Loucy (cell line): Measurements from ENCODE around the gene KIAA1328.

Experiments used
- H2AFZ ChIP-seq: fragments of 200-600 bp; sonication (generic); 2 replicates; pipeline ENCODE4 v1.6.0; 2016; ENCODE audit warnings: antibody characterized with exemption, mild to moderate bottlenecking, low read length, moderate library complexity
- H3F3A ChIP-seq: fragments of 200-600 bp; 2 replicates; pipeline ENCODE4 v1.6.0; 2016; ENCODE audit warnings: antibody characterized with exemption, low read depth, mild to moderate bottlenecking
- H3K27me3 ChIP-seq: fragments of 200-600 bp; sonication (generic); 2 replicates; pipeline ENCODE4 v1.6.1; 2014; ENCODE audit warnings: low read length, mild to moderate bottlenecking; ENCODE audit not compliant: insufficient read depth, poor library complexity, severe bottlenecking
- H3K36me3 ChIP-seq: fragments of 200-600 bp; sonication (generic); 2 replicates; pipeline ENCODE4 v1.6.1; 2016; ENCODE audit warnings: low read length; ENCODE audit not compliant: insufficient read depth
- H3K4me1 ChIP-seq: fragments of 200-600 bp; sonication (generic); 2 replicates; pipeline ENCODE4 v1.5.1; 2014; ENCODE audit warnings: low read length, mild to moderate bottlenecking; ENCODE audit not compliant: insufficient read depth, poor library complexity, severe bottlenecking
- H3K4me2 ChIP-seq: fragments of 200-600 bp; sonication (generic); 2 replicates; pipeline ENCODE4 v1.6.0; 2014; ENCODE audit warnings: antibody characterized with exemption, low read length, low read depth, mild to moderate bottlenecking; ENCODE audit not compliant: poor library complexity, severe bottlenecking
- H3K4me3 ChIP-seq: fragments of 200-600 bp; sonication (generic); 2 replicates; pipeline ENCODE4 v1.5.1; 2014; ENCODE audit warnings: low read length, mild to moderate bottlenecking, mixed read lengths; ENCODE audit not compliant: poor library complexity, severe bottlenecking
- H3K79me2 ChIP-seq: fragments of 200-600 bp; sonication (generic); 2 replicates; pipeline ENCODE4 v1.6.1; 2014; ENCODE audit warnings: low read length; ENCODE audit not compliant: insufficient read depth
- H3K9ac ChIP-seq: fragments of 200-600 bp; sonication (generic); 2 replicates; pipeline ENCODE4 v1.6.0; 2014; ENCODE audit warnings: mild to moderate bottlenecking, low read depth, low read length, moderate library complexity; ENCODE audit not compliant: poor library complexity, severe bottlenecking
- H3K9me2 ChIP-seq: fragments of 200-600 bp; sonication (generic); replicated peaks from 2 replicates; pipeline ENCODE4 v1.6.1; 2016; ENCODE audit warnings: low read depth, low read length, mixed read lengths
- H3K9me3 ChIP-seq: fragments of 200-600 bp; sonication (generic); 2 replicates; pipeline ENCODE4 v1.6.1; 2014; ENCODE audit warnings: mild to moderate bottlenecking, antibody characterized with exemption, low read length, low read depth; ENCODE audit not compliant: insufficient read depth
- H4K20me1 ChIP-seq: fragments of 200-600 bp; sonication (generic); 2 replicates; pipeline ENCODE4 v1.6.0; 2014; ENCODE audit warnings: antibody characterized with exemption, low read length, mild to moderate bottlenecking; ENCODE audit not compliant: insufficient read depth, poor library complexity, severe bottlenecking
- CTCF ChIP-seq: fragments of 200-600 bp; sonication (generic); conservative IDR thresholded peaks from 2 replicates; pipeline ENCODE4 v1.5.1; 2014; ENCODE audit warnings: mild to moderate bottlenecking, antibody characterized with exemption, low read length
- EZH2phosphoT487 ChIP-seq: fragments of 200-600 bp; IDR thresholded peaks from 2 replicates; pipeline ENCODE4 v1.6.1; 2018; ENCODE audit warnings: antibody characterized with exemption, mild to moderate bottlenecking, moderate library complexity, borderline replicate concordance

KIAA1328 gene

GRCh38 chr18:37065254-37065653 is 236.3 kb downstream of the KIAA1328 start:
- no peaks in the 10 kb centered on the region for H3F3A ChIP-seq
- no peaks in the 10 kb centered on the region for H3K9me3 ChIP-seq
- no peaks in the 10 kb centered on the region for H3K4me1 ChIP-seq
- no peaks in the 10 kb centered on the region for H3K27me3 ChIP-seq
- no peak overlapping the region for H3K9ac ChIP-seq
- TF ChIP-seq EZH2phosphoT487 (no peak), CTCF (no peak)
- H3K79me2 ChIP-seq, result no peaks in the 10 kb centered on the region
- no peaks in the 10 kb centered on the region for H3K36me3 ChIP-seq
- H3K4me2 ChIP-seq, result no peak overlapping the region
- no peak overlapping the region for H2AFZ ChIP-seq
- no peak overlapping the region for H3K4me3 ChIP-seq
- H4K20me1 ChIP-seq, result no peaks in the 10 kb centered on the region
- no peaks in the 10 kb centered on the region for H3K9me2 ChIP-seq

GRCh38 chr18:37084912-37085311 is 256.0 kb downstream of the KIAA1328 start:
- H3F3A ChIP-seq, result no peaks in the 10 kb centered on the region
- H3K9ac ChIP-seq, result no peak overlapping the region
- no peaks in the 10 kb centered on the region for H3K27me3 ChIP-seq
- no peaks in the 10 kb centered on the region for H3K79me2 ChIP-seq
- H4K20me1 ChIP-seq, result no peaks in the 10 kb centered on the region
- no peaks in the 10 kb centered on the region for H3K4me1 ChIP-seq
- no peaks in the 10 kb centered on the region for H3K9me2 ChIP-seq
- no peak overlapping the region for H2AFZ ChIP-seq
- H3K9me3 ChIP-seq, result no peaks in the 10 kb centered on the region
- TF ChIP-seq EZH2phosphoT487, result no peak
- TF ChIP-seq CTCF, result no peak
- H3K4me3 ChIP-seq, result no peak overlapping the region
- no peak overlapping the region for H3K4me2 ChIP-seq
- no peaks in the 10 kb centered on the region for H3K36me3 ChIP-seq

GRCh38 chr18:37085362-37085761 is 256.4 kb downstream of the KIAA1328 start:
- H3K4me2 ChIP-seq, result no peak overlapping the region
- no peaks in the 10 kb centered on the region for H3K27me3 ChIP-seq
- H3K4me1 ChIP-seq, result no peaks in the 10 kb centered on the region
- H3K9me2 ChIP-seq, result no peaks in the 10 kb centered on the region
- no peaks in the 10 kb centered on the region for H4K20me1 ChIP-seq
- no peaks in the 10 kb centered on the region for H3K9me3 ChIP-seq
- TF ChIP-seq EZH2phosphoT487, result no peak
- no peak for TF ChIP-seq CTCF
- no peaks in the 10 kb centered on the region for H3K36me3 ChIP-seq
- H3K9ac ChIP-seq, result no peak overlapping the region
- H3K79me2 ChIP-seq, result no peaks in the 10 kb centered on the region
- no peak overlapping the region for H2AFZ ChIP-seq
- H3K4me3 ChIP-seq, result no peak overlapping the region
- no peaks in the 10 kb centered on the region for H3F3A ChIP-seq
